PFSK-1 (cell line): ENCODE results near the gene MAP1S.
A peak's percentile ranks its signal among the peaks of the same experiment; 100 is the strongest.

Source experiments
- FOXP2 ChIP-seq: optimal IDR thresholded peaks from 2 replicates; pipeline ENCODE3; 2011; ENCODE audit warnings: borderline replicate concordance, control low read depth, inconsistent platforms; ENCODE audit not compliant: insufficient read depth; ENCODE audit errors: extremely low read length, extremely low read depth
- POLR2AphosphoS5 ChIP-seq: IDR thresholded peaks from 2 replicates; pipeline ENCODE4 v1.6.1; 2012; ENCODE audit warnings: low read depth, mild to moderate bottlenecking, control low read depth, low read length, moderate library complexity
- SIN3A ChIP-seq: IDR thresholded peaks from 2 replicates; pipeline ENCODE4 v1.6.1; 2012; ENCODE audit warnings: mild to moderate bottlenecking, low read length, moderate library complexity, borderline replicate concordance; ENCODE audit not compliant: insufficient read depth
- TAF1 ChIP-seq: IDR thresholded peaks from 2 replicates; pipeline ENCODE4 v1.6.1; 2012; ENCODE audit warnings: low read length, control low read depth, borderline replicate concordance; ENCODE audit not compliant: insufficient read depth
- TF ChIP-seq, protein P1 (sequence below), 2 experiments: IDR thresholded peaks; 2 replicates each; pipeline versions ENCODE4 v1.6.1 to v1.8.0; 2011 to 2012; ENCODE audit warnings: low read depth in 2 of 2, low read length in 2 of 2, control low read depth in 1 of 2, inconsistent platforms in 1 of 2, mild to moderate bottlenecking in 1 of 2, moderate library complexity in 1 of 2; ENCODE audit not compliant: insufficient read depth in 1 of 2

MAP1S gene

DNA sequence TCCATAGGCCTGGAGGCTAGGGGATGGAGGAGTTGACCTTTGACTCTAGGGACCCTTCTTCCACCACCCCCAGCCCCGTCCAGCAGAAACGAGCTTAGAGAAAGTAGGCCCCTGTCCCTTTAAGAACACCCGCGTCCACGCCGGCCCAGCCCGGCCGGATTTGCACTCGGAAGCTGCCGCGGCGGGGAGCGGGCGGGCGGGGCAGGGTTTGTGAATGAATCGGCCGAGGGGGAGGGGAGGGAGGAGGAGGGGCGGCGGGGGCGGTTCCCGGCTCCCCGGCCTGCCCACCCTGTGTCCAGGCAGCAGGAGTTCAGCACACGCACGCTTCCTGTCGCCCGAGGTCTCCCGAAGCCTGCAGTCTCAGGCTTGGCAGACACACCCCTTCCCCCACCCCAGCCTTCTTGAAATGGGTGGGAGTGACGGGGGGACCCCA, 32.7 kb upstream of the MAP1S start:
- peak; percentile 96 for TF ChIP-seq SIN3A
- peak; percentile 70; the same call in 1 of the 2 replicates for TF ChIP-seq POLR2AphosphoS5
- TF ChIP-seq, protein P1, sequence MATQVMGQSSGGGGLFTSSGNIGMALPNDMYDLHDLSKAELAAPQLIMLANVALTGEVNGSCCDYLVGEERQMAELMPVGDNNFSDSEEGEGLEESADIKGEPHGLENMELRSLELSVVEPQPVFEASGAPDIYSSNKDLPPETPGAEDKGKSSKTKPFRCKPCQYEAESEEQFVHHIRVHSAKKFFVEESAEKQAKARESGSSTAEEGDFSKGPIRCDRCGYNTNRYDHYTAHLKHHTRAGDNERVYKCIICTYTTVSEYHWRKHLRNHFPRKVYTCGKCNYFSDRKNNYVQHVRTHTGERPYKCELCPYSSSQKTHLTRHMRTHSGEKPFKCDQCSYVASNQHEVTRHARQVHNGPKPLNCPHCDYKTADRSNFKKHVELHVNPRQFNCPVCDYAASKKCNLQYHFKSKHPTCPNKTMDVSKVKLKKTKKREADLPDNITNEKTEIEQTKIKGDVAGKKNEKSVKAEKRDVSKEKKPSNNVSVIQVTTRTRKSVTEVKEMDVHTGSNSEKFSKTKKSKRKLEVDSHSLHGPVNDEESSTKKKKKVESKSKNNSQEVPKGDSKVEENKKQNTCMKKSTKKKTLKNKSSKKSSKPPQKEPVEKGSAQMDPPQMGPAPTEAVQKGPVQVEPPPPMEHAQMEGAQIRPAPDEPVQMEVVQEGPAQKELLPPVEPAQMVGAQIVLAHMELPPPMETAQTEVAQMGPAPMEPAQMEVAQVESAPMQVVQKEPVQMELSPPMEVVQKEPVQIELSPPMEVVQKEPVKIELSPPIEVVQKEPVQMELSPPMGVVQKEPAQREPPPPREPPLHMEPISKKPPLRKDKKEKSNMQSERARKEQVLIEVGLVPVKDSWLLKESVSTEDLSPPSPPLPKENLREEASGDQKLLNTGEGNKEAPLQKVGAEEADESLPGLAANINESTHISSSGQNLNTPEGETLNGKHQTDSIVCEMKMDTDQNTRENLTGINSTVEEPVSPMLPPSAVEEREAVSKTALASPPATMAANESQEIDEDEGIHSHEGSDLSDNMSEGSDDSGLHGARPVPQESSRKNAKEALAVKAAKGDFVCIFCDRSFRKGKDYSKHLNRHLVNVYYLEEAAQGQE (IDR thresholded peaks at IDR 0.05; ENCODE audit: insufficient read depth in 1 of 2, low read depth in 2 of 2, low read length in 2 of 2) = peak; percentile 56 to 64; a peak in 2 of 4 replicates
- peak; percentile 35 for TF ChIP-seq FOXP2
- peak; percentile 66; the same call in 1 of the 2 replicates for TF ChIP-seq TAF1

DNA sequence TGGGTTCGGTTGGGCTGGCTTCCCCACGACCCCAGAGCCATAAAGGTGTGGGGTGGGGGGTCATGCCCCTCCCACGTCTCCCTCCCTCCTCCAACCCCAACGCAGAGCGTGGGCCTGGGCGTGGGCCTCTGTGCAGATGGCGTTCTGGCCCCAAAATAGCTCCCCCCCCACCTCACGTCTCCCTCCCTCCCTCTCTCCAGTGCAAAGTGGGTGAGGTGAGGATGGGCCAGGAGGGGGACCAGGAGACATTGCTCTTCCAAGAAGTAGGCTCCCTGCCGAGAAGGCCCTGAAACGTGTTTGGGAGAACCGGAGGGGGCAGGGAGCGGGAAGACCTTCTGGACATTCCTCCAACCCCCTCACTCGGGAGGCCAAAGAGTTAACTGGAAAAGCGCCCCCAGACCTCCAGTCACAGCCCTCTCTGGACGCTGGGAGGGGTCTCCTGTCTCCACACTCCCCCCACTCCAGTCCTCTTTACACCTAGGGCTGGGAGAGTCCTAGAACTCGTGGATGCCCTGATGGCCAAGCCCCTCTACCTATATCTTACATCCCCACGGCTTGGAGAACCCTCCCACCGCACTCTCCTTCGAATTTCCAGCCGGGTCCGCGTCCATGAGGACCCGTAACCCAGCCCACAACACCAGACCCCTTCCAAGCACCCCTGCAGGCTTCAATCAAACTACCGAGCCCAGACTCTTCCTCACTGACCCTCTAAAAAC, 32.0 kb upstream of the MAP1S start:
- no peak for TF ChIP-seq SIN3A
- peak; percentile 46; the same call in 1 of the 2 replicates for TF ChIP-seq POLR2AphosphoS5
- TF ChIP-seq, protein P1 (IDR thresholded peaks at IDR 0.05; ENCODE audit: insufficient read depth in 1 of 2, low read depth in 2 of 2, low read length in 2 of 2) = peak in 1 of 2 experiments; percentile 7; a peak in 2 of 4 replicates

DNA sequence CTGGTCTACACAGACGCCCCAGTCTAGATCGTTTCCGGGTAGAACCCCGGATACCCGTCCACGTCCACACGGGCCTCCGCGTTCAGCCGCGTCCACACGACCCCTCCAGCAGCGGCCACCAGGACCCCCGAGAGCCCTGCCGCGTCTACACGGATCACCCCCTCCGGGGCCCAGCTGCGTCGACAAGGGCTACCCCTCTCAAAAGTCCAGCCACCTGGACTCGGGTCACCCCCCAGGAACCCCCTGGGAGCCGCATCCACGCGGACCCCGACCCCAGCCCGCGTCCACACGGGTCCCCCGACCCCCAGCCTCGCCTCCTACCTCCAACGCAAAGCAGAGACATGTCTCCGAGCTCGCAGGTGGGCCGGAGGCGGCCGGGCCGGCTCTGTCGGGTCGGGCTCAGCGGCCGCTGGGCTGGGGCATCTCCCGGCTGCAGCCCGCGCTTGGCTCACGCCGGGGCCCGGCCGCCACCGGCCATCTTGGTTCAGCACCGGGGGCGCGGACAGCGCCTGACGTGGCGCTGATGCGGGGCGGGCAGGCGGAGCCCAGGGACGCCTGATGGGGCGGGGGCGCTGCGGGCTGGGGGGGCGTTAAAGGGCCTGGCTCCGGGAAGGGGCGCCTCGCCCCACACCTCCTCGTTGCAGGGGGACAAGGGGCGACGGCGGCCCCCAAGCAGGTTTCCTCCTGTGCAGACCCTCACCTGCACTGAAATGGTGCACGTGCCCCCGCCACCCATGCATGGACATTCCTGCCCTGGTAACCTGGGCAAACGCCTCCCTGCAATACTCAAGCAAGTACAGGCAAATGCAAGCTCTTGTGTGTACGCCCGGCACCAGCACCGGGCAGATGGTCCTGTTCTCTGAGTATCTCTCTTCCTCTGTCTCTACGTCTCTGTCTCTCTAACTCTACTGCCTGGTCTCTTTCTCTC, 31.2 kb upstream of the MAP1S start, which contains the start of gene UNC13A:
Gene UNC13A, minus strand, starts transcription at position 498 of the 928 bp plus-strand sequence. Its CDS starts 155 bp downstream, at position 343.
- TF ChIP-seq SIN3A (peak; percentile 98; the same call in 1 of the 2 replicates), FOXP2 (peak; percentile 32), POLR2AphosphoS5 (peak; percentile 52; the same call in 1 of the 2 replicates), TAF1 (peak; percentile 91)
- TF ChIP-seq, protein P1 (IDR thresholded peaks at IDR 0.05; ENCODE audit: insufficient read depth in 1 of 2, low read depth in 2 of 2, low read length in 2 of 2) = peak; percentile 91 to 97

DNA sequence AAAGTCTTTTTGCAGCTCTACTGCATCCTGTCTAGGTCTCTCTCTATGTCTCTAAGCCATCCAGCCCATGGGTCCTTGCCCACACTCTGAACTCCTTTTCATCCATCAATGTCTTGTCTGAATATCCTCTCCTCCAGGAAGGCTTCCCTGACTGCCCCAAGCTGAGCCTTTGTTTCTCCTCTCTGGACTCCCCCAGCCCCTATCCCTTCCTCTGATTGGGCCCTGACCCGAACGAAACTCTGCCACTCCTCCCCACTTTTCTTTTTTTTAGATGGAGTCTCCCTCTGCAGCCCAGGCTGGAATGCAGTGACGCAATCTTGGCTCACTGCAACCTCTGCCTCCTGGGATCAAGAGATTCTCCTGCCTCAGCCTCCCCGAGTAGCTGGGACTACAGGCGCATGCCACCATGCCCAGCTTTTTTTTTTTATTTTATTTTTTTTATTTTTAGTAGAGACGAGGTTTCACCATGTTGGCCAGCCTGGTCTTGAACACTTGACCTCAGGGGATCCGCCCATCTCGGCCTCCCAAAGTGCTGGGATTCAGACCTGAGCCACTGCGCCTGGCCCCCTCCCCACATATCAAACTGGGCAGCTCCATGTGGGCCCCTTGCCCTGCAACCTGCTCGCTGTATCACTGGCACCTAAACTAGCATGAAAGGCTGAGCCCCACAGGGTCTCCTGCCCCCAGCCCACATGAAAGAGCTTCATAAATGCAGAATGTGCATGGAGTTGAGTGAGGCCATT, 30.3 kb upstream of the MAP1S start:
- no peak for TF ChIP-seq SIN3A

DNA sequence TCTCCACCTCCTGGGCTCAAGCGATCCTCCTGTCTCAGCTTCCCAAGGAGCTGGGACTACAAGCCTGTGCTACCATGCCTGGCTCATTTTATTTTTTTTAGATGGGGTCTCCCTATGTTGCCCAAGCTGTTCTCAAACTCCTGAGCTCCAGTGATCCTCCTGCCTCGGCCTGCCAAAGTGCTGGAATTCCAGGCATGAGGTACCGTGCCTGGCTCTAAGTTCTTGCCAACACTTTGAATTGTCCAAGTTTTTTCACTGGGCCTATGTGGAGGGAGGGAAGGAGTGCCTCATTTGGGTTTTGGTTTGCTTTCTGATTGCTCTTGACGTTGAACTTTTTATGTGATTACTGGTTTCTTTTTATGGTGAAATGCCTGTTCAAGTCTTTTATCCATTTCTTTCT, 26.7 kb upstream of the MAP1S start:
- TF ChIP-seq TAF1 (no peak), SIN3A (no peak), POLR2AphosphoS5 (no peak), FOXP2 (no peak)
- TF ChIP-seq, protein P1 (IDR thresholded peaks at IDR 0.05; ENCODE audit: insufficient read depth in 1 of 2, low read depth in 2 of 2, low read length in 2 of 2) = no peak
